Stimulated activated CD8-positive, alpha-beta memory T cell treated with anti-CD3 and anti-CD28 coated beads, Interleukin-7, amount 100 ng/mL, for 1 hour (primary cell): ENCODE data around the gene DDIT4.
"Not testable (repeated sequence)": the region's sequence is repeated elsewhere in the genome, so short reads cannot be mapped to it uniquely, and the experiment has no call there.

ENCODE experiments used
- DNase-seq, 2 donors: peaks; one replicate each; pipeline ENCODE4 v3.0.0-alpha.2; 2020; ENCODE audit warnings: low read depth in 2 of 2

The DDIT4 gene

DNA sequence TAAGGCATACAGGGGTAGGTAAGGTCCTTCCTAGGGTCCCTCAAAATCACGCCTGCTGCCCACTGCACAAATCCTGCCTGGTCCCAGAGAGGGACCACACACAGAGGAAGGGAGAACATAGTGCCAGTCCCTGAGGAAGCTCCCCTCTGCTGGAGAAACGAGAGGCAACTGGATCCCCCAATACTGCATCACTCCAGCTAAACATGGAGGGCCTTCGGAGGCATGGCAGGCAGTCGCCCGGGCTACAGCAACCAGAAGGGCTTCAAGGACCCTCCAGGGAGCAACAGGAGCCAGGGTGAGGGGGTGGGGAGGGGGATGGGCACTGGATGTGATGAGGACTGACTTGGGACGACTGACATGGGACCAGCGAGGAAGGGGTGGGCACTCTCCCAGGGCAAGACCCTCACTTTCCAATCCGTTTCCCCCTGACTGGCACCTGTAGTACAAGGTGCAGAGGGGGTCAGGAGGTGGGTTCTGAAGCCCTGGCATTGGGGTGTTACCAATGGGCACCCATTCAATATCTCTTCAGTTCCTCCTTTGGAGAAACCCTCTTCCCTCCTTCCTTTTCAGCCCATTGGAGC is 21.7 kb downstream of the DDIT4 start:
- no peak for DNase-seq

GRCh38 chr10:72296829-72297280 is 23.1 kb downstream of the DDIT4 start:
- DNase-seq: not testable (repeated sequence)

- peak; percentile 87 for DNase-seq
Observed at GRCh38 chr10:72297281-72297804, 23.6 kb downstream of the DDIT4 start.

DNA sequence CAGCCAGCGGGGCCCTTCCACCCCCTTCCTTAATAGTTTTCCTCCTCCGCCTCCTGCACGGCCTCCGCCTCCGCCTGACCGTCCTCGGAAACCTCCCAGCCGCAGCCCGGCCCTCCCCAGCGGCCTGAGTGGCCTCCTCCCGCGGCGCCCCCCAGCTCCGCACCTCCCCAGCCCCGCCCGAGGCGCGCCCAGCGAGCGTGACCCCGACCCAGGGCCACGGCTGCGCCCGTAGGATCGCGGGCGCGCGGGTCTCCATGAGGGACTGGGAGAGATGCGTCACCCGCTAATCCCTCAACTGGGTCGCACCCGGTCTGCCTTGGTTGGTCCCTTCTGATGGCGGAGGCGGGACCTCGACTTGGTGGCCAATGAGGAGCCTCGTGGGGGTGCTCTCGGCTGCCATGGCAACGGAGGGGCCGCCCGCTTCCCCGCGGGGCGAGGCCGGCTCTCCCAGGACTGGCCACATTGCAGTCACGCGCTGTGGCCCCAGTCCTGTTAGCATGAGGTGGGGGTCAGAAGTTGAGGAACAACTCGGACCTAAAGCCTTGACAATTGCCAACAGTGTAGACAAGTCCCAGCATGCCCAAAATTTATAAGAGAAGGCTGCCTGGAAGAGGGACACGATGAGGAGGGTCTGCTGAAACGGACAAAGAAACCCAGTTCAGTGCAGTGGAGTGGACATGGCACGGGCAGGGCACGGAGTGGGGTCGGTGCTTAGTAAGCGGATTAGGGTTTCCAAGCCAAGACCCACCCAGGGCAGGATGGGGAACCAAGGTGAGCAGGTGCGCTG is 24.3 kb downstream of the DDIT4 start:
- peak; percentile 62 to 73 for DNase-seq

DNA sequence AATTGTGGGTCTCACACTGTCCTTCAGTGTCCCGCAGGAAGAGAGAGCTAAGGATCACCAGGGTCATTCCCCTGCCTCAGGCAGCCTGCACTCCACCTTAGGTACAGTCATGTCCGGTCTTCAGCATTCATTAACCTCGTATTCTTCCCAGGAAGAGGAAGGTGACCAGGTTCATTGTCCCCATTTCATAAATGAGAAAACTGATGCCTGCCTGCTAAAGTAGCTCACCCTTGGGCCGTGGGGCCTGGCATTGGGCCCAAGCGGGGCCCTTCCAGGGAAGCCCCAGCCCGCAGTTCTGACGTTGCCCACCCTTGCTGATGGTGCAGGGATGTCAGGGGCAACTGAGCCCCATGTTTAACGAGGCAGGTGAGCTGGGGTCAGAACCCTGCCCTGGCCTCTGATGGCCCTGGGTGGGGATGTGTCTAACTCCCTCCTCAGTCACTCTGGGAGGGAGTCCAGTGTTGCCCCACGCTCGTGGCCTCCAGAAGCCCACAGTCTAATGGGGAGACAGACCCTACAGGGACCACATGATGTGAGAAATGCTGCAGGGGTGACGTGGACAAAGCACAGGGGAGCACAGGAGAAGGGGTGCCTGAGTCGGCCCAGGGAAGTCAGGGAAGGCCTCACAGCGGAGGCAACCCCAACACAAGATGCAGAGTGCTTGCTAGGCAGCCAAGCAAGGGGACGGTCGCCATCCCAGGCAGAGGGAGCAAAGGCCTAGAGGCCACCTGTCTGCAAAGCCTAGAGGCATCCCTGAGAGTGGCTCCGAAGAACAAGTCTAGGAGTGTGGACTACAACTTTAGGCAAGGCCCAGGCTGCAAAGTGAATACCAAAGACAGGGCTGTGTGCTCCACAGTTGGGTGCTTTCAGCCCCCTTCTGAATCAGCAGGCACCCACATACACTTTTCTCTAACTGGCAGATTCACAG is 25.1 kb downstream of the DDIT4 start:
- no peak for DNase-seq

GRCh38 chr10:72303424-72304128 is 29.9 kb downstream of the DDIT4 start:
- DNase-seq: no peak

GRCh38 chr10:72306215-72306760 is 32.6 kb downstream of the DDIT4 start:
- DNase-seq: no peak

DNA sequence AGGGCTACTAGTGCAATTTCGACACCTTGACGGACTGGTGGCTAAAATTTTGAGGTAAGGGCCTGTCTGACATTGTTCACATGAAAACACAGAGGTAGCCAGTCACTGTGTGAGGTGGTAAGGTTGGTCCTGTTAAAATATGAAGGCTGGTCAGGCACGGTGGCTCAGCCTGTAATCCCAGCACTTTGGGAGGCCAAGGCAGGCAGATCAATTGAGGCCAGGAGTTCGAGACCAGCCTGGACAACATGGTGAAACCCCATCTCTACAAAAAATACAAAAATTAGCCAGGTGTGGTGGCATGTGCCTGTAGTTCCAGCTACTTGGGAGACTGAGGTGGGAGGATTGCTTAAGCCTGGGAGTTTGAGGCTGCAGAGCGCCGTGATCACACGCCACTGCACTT is 34.0 kb downstream of the DDIT4 start:
- DNase-seq: not testable (repeated sequence)

DNA sequence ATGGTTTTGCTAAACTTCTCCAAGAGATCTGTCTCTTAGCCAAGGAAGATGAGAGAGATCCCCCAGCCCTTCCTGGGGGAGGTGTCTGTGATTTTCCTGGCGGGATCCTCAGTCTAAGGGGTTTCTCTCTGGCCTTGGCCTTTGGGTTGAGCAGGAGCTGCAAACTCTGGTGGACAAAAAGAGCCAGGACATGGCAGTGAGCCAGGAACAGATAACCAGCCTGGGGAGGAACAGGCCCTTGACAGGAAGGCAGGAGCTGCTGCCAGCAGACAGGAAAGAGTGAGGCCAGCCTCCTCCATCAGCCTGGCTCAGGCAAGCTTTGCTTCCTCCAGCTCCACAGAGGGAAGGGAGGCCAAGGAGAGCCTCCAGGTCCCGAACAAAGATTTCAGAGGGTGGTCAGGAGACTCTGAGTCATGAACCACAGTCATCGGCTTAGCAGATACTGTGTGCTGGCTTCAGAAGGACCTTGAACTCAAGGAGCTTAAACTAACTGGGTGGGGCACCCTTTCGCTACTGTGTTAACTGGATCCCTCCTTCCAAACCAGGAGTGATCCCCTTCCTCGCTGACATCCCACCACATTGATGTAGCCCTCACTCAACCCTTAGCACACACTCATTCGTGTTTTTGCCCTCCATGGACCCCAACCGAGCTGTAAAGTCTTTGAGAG is 34.7 kb downstream of the DDIT4 start:
- DNase-seq: no peak

DNA sequence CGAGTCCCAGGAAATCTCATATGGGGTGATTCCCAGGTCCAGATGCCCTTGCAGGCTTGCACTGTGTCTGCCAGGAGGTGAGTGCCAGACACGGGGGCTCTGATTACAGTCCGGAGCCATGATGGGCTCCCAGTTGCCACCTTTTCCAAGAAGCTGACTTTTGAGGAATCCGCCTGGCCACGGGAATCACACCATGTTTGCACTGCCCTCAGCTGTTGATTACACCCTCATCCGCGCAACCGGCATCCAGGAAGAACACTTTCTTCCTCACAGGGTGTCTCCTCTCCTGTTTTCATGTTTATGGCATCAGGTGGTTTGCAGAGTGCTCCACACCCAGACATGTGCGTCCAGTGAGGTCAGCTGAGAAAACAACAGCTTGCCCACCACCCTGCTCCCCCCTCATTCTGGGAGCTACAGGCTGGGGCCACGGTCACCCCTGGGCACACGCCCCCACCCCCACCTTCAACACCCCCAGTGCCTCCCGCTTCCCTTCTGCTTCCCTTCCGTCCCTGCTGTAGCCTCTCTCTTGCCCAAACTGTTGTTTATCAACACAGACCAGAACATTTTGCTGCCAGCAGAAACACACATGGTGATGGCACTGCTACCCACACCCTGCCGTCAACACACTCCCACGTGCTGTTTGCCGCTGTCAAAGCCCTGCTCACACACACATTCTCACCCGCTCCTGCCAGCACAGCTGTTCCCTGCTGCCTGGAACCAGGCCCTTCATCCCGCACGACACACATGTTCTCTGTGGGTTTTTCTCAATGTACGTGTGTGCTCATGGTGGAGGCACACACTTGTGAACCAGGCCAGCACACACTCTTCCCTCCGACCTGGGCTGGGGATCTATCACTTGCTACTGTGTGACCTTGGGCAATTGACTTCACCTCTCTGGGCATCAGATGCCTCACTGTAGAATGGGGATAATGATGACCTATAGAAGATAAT is 35.8 kb downstream of the DDIT4 start:
- no peak for DNase-seq

DNA sequence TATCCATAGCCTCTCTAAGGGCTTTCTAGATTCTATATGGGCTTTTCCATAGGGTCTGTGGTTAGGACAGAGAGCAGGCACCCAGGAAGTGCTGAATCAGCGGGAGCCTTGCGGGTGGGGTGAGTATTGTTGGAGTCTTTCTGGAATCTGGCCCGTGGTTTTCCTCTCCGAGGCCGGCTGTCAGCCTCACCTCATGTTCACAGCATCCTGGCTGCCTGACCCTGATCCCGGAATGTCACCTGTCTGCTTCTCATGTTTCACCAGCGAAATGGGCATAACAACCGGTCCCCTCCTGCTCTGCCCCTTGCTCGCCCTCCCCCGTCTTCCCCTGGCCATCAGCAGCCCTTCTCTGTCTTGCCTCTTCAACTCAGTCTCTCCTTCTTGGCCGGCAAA is 36.5 kb downstream of the DDIT4 start:
- no peak for DNase-seq

DNA sequence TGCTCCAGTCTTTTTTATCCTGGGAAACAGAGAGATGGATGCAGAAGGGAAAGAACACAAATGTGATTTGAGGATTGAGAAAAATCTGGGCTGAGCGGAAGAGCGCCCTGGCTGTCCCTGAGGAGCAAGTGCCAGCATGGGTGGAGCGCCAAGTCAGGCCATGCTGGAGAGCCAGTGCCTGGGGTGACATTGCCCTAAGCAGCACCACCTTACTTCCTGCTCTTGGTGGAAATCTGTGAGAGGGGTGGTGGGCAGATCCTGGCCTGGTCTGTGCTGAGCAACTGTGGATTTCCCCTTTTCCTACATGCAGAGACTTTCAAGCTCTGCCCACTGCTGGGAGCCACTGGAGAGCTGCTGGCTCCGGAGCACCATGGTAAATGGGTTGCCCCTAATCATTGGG is 36.9 kb downstream of the DDIT4 start:
- no peak for DNase-seq

- DNase-seq: no peak
Observed at GRCh38 chr10:72311667-72312066, 37.9 kb downstream of the DDIT4 start.

DNA sequence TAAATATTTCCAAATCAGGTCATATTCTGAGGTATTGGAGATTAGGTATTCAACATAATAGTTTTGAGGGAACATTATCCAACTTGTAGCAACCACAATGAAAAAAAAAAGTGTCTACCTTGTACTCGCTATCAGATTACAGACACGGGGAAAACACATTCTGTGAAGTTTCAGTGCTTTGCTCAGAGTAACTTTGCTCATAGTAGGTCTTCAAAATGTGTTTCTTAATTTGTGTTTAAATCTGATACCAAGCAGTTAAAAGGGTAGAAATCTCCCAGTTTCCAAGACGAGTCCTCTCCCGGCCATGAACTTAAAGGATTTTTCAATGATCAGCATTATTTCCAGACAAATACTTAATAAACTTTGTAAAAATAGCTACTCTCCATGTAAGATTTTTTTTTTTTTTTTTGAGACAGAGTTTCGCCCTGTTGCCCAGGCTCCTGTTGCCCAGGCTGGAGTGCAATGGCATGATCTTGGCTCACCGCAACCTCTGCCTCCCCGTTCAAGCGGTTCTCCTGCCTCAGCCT is 39.2 kb downstream of the DDIT4 start:
- no peak for DNase-seq

DNA sequence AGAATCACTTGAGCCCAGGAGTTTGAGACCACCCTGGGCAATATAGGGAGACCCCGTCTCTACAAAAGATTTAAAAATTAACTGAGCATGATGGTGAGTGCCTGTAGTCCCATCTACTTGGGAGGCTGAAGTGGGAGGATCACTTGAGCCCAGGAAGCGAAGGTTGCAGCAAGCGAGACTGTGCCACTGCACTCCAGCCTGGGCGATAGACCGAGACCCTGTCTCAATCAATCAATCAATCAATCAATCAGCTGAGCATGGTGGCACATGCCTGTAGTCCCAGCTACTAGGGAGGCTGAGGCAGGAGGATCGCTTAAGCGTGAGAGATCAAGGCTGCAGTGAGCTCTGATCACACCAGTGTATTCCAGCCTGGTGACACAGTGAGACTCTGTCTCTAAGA is 40.5 kb downstream of the DDIT4 start:
- DNase-seq: no peak

- DNase-seq: no peak
Observed at GRCh38 chr10:72315054-72315453, 41.3 kb downstream of the DDIT4 start.

GRCh38 chr10:72315611-72316385 is 42.1 kb downstream of the DDIT4 start:
- DNase-seq: no peak

DNA sequence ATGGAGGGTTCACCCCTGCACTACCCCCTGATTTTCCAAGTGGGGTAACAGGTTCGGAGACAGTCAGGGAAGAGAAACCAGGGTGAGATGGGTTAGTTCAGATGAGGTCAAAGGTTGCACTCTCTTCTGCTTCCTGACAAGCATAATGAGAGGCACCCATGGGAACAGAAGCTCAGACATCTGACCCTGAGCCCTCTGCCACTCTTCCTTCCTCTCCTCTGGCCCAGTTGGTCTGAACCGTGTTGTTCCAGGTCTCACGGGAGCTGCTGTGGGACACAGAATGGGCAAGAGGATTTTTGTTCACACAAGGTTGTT is 42.6 kb downstream of the DDIT4 start:
- no peak for DNase-seq
